Muscle layer of colon (tissue), 2 donors: ENCODE results near the gene SREBF1.
A peak's percentile ranks its signal among the peaks of the same experiment; 100 is the strongest.

Experiments used
- H3K27ac ChIP-seq: one replicate; pipeline ENCODE4 v1.7.0; 2013; ENCODE audit warnings: low read depth, mild to moderate bottlenecking, low read length, moderate library complexity
- H3K27me3 ChIP-seq, 2 donors: one replicate each; pipeline ENCODE4 v1.7.0; 2013; ENCODE audit warnings: low read length in 2 of 2, mild to moderate bottlenecking in 2 of 2; ENCODE audit not compliant: insufficient read depth in 2 of 2, control insufficient read depth in 1 of 2
- H3K36me3 ChIP-seq: one replicate; pipeline ENCODE4 v1.7.0; 2013; ENCODE audit warnings: mild to moderate bottlenecking, low read length; ENCODE audit not compliant: insufficient read depth
- H3K4me1 ChIP-seq: one replicate; pipeline ENCODE4 v1.7.0; 2013; ENCODE audit warnings: mild to moderate bottlenecking, low read length; ENCODE audit not compliant: insufficient read depth
- H3K4me3 ChIP-seq, 2 donors: one replicate each; pipeline ENCODE4 v1.7.0; 2013; ENCODE audit warnings: low read length in 2 of 2, low read depth in 1 of 2, mild to moderate bottlenecking in 1 of 2, moderate library complexity in 1 of 2
- H3K9ac ChIP-seq: one replicate; pipeline ENCODE4 v1.7.0; 2013; ENCODE audit warnings: low read length
- H3K9me3 ChIP-seq: one replicate; pipeline ENCODE4 v1.7.0; 2013; ENCODE audit warnings: mild to moderate bottlenecking, low read length
- donor health status: abdominal sarcoma.
- donor health status: Adenocarcinoma of cecum.

Gene SREBF1

GRCh38 chr17:17846003-17846402 is 9.2 kb upstream of the SREBF1 start:
- H3K4me1 ChIP-seq, result peaks cover 33% of the 10 kb centered on the region
- H3K27ac ChIP-seq, result no peak overlapping the region

GRCh38 chr17:17845046-17845775 is 8.4 kb upstream of the SREBF1 start:
- peaks cover 11% of the 10 kb centered on the region for H3K36me3 ChIP-seq
- no peak overlapping the region for H3K9ac ChIP-seq
- no peaks in the 10 kb centered on the region for H3K9me3 ChIP-seq
- H3K27ac ChIP-seq, result no peak overlapping the region
- peaks cover 32% of the 10 kb centered on the region for H3K4me1 ChIP-seq
- no peaks in the 10 kb centered on the region for H3K27me3 ChIP-seq
- H3K4me3 ChIP-seq, result no peak overlapping the region

More at GRCh38 chr17:17846003-17846402, 9.2 kb upstream of the SREBF1 start:
- Histone ChIP-seq H3K27me3 (no peaks in the 10 kb centered on the region), H3K9ac (no peak overlapping the region), H3K4me3 (no peak overlapping the region), H3K36me3 (peaks cover 16% of the 10 kb centered on the region), H3K9me3 (no peaks in the 10 kb centered on the region)

GRCh38 chr17:17844500-17844899 is 7.7 kb upstream of the SREBF1 start:
- peaks cover 30% of the 10 kb centered on the region for H3K4me1 ChIP-seq
- H3K4me3 ChIP-seq, result no peak overlapping the region
- no peaks in the 10 kb centered on the region for H3K9me3 ChIP-seq
- H3K27ac ChIP-seq, result no peak overlapping the region
- H3K27me3 ChIP-seq, result no peaks in the 10 kb centered on the region
- peaks cover 11% of the 10 kb centered on the region for H3K36me3 ChIP-seq
- H3K9ac ChIP-seq, result no peak overlapping the region

GRCh38 chr17:17844079-17844478 is 7.3 kb upstream of the SREBF1 start:
- H3K4me3 ChIP-seq, result no peak overlapping the region
- peaks cover 11% of the 10 kb centered on the region for H3K36me3 ChIP-seq
- H3K27ac ChIP-seq, result no peak overlapping the region
- peaks cover 30% of the 10 kb centered on the region for H3K4me1 ChIP-seq
- no peaks in the 10 kb centered on the region for H3K27me3 ChIP-seq
- H3K9me3 ChIP-seq, result no peaks in the 10 kb centered on the region
- H3K9ac ChIP-seq, result no peak overlapping the region

GRCh38 chr17:17843096-17843495 is 6.3 kb upstream of the SREBF1 start:
- Histone ChIP-seq H3K27ac (no peak overlapping the region), H3K27me3 (no peaks in the 10 kb centered on the region), H3K9ac (no peak overlapping the region), H3K36me3 (peaks cover 3% of the 10 kb centered on the region), H3K4me3 (no peak overlapping the region), H3K9me3 (no peaks in the 10 kb centered on the region), H3K4me1 (peaks cover 30% of the 10 kb centered on the region)

- no peaks in the 10 kb centered on the region for H3K36me3 ChIP-seq
- peaks cover 38% of the 10 kb centered on the region for H3K4me1 ChIP-seq
- H3K9me3 ChIP-seq, result no peaks in the 10 kb centered on the region
- H3K27me3 ChIP-seq, result no peaks in the 10 kb centered on the region
- H3K27ac ChIP-seq, result no peak overlapping the region
- no peak overlapping the region for H3K9ac ChIP-seq
- no peak overlapping the region for H3K4me3 ChIP-seq
Measured at GRCh38 chr17:17842111-17842876, 5.5 kb upstream of the SREBF1 start.

- Histone ChIP-seq H3K9me3 (no peaks in the 10 kb centered on the region), H3K27me3 (no peaks in the 10 kb centered on the region), H3K36me3 (no peaks in the 10 kb centered on the region), H3K27ac (peak overlapping the region; percentile 88), H3K9ac (no peak overlapping the region), H3K4me1 (peaks cover 42% of the 10 kb centered on the region), H3K4me3 (no peak overlapping the region)
Measured at GRCh38 chr17:17841601-17842025, 4.8 kb upstream of the SREBF1 start.

- Histone ChIP-seq H3K27me3 (no peaks in the 10 kb centered on the region), H3K9ac (no peak overlapping the region), H3K36me3 (no peaks in the 10 kb centered on the region), H3K4me1 (peaks cover 42% of the 10 kb centered on the region), H3K4me3 (peak overlapping the region in 1 of 2 donors; percentile 45), H3K9me3 (no peaks in the 10 kb centered on the region), H3K27ac (peak overlapping the region; percentile 88)
Measured at GRCh38 chr17:17840751-17841591, 4.2 kb upstream of the SREBF1 start.

- peak overlapping the region; percentile 45 to 58 for H3K4me3 ChIP-seq
- H3K36me3 ChIP-seq, result no peaks in the 10 kb centered on the region
- H3K27ac ChIP-seq, result peak overlapping the region; percentile 88
- no peaks in the 10 kb centered on the region for H3K27me3 ChIP-seq
- H3K9me3 ChIP-seq, result no peaks in the 10 kb centered on the region
- peak overlapping the region; percentile 86 for H3K9ac ChIP-seq
- H3K4me1 ChIP-seq, result peaks cover 51% of the 10 kb centered on the region
Measured at GRCh38 chr17:17839791-17840707, 3.3 kb upstream of the SREBF1 start.

- no peaks in the 10 kb centered on the region for H3K27me3 ChIP-seq
- H3K4me3 ChIP-seq, result no peak overlapping the region
- H3K9me3 ChIP-seq, result no peaks in the 10 kb centered on the region
- peak overlapping the region; percentile 95 for H3K27ac ChIP-seq
- H3K36me3 ChIP-seq, result no peaks in the 10 kb centered on the region
- H3K9ac ChIP-seq, result peak overlapping the region; percentile 79
- peaks cover 63% of the 10 kb centered on the region for H3K4me1 ChIP-seq
Measured at GRCh38 chr17:17837966-17838962, 1.5 kb upstream of the SREBF1 start.
